ENCODE measurements around the gene PHTF2.

The PHTF2 gene

GRCh38 chr7:77913977-77914607 lies 115.5 kb downstream of the PHTF2 start:
- TF ChIP-seq, protein P1, sequence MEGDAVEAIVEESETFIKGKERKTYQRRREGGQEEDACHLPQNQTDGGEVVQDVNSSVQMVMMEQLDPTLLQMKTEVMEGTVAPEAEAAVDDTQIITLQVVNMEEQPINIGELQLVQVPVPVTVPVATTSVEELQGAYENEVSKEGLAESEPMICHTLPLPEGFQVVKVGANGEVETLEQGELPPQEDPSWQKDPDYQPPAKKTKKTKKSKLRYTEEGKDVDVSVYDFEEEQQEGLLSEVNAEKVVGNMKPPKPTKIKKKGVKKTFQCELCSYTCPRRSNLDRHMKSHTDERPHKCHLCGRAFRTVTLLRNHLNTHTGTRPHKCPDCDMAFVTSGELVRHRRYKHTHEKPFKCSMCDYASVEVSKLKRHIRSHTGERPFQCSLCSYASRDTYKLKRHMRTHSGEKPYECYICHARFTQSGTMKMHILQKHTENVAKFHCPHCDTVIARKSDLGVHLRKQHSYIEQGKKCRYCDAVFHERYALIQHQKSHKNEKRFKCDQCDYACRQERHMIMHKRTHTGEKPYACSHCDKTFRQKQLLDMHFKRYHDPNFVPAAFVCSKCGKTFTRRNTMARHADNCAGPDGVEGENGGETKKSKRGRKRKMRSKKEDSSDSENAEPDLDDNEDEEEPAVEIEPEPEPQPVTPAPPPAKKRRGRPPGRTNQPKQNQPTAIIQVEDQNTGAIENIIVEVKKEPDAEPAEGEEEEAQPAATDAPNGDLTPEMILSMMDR (IDR thresholded peaks at IDR 0.05; ENCODE audit: low read depth, low read length) = no peak
- TF ChIP-seq POLR2A (IDR thresholded peaks at IDR 0.05; ENCODE audit: extremely low read depth, insufficient read length) = no peak
- TF ChIP-seq MAX (IDR thresholded peaks at IDR 0.05; ENCODE audit: low read depth, low read length) = no peak
- TF ChIP-seq MYC (IDR thresholded peaks at IDR 0.05; ENCODE audit: low read depth, low read length) = no peak
- H3K4me3 ChIP-seq (ENCODE audit: low read depth, low read length) = no peak overlapping the region
- no peak for DNase-seq (ENCODE audit: low read depth)

DNA sequence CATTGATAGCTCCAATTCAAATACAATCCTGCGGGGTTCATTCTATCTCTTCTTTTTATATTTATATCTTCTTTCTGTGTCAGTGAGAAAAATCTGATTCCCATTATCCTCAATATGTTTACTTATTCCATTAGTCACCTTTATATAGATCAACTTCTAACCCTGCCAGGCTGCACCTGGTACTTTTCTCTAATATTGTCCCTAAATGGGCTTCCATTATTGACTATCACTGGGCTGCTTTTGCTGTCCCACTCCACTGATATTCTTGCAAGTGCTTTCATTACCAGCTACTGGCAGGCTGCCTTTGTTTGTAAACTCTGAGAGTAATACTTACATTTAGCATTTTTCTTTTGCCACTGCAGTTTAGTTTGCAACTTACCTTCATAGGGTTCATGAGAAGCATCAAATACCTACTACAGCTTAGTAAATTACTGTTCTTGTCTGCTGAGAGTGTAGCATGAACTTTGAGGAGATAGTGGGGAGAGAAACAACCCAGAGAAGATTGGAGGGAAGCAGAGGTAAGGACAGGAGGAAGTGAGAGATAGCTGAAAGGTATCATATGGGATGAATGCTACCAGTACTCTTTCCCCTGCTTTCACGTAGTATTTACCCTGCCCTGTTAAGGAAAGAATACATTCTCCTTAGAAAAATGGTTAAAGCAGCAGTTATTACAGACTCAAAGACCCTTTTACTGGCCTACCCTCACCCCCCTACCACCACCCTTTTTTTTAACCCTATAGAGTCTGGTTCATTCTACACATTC lies 119.1 kb downstream of the PHTF2 start:
- no peak for TF ChIP-seq MYC (IDR thresholded peaks at IDR 0.05; ENCODE audit: low read depth, low read length)
- no peak for TF ChIP-seq POLR2A (IDR thresholded peaks at IDR 0.05; ENCODE audit: extremely low read depth, insufficient read length)
- no peak for TF ChIP-seq MAX (IDR thresholded peaks at IDR 0.05; ENCODE audit: low read depth, low read length)
- TF ChIP-seq, protein P1 (IDR thresholded peaks at IDR 0.05; ENCODE audit: low read depth, low read length) = no peak
- H3K4me3 ChIP-seq (ENCODE audit: low read depth, low read length) = no peak overlapping the region
- DNase-seq (ENCODE audit: low read depth) = no peak

DNA sequence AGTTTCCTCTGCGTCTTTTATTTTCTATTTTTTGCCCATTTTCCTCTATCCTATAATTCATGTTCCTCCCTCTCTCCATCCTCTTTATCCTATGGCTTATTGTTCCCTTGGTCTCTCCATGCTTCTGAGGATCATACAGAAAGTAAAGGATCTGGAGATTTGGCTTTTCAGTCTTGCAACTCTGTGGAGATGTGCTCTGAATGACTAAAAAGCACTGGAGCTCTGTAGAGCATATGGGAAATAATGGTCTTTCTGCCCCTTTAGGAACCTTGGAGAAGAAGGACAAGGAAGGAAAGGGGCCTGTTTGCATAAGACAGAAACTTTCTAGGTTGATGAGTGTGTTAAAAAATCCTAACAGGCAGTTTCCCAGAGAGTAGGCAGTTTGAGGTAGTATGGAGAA lies 120.1 kb downstream of the PHTF2 start:
- TF ChIP-seq, protein P1 (IDR thresholded peaks at IDR 0.05; ENCODE audit: low read depth, low read length) = no peak
- TF ChIP-seq POLR2A (IDR thresholded peaks at IDR 0.05; ENCODE audit: extremely low read depth, insufficient read length) = no peak
- no peak for TF ChIP-seq MYC (IDR thresholded peaks at IDR 0.05; ENCODE audit: low read depth, low read length)
- TF ChIP-seq MAX (IDR thresholded peaks at IDR 0.05; ENCODE audit: low read depth, low read length) = no peak
- DNase-seq (ENCODE audit: low read depth) = no peak
- H3K4me3 ChIP-seq (ENCODE audit: low read depth, low read length) = no peak overlapping the region

DNA sequence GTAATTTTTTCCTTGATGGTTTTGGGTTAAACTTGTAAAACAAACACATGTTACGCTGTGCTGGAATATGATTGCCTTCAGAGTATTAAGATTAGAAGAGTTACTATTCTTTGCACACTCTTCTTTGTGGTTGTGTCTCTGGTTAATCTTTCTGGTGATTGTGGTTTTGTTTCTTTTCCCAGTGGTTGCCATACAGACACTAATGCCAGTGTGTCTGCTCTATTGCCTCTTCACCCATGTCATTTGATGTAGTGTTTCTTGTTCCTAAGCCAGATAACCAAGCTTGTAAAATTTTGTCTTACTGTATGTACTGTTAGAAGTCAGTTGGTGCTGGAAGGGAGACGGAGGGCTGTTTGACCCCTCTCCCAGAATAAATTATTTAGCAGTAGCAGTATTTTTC lies 124.8 kb downstream of the PHTF2 start:
- TF ChIP-seq POLR2A (IDR thresholded peaks at IDR 0.05; ENCODE audit: extremely low read depth, insufficient read length) (no peak), MYC (IDR thresholded peaks at IDR 0.05; ENCODE audit: low read depth, low read length) (no peak), MAX (IDR thresholded peaks at IDR 0.05; ENCODE audit: low read depth, low read length) (no peak)
- TF ChIP-seq, protein P1 (IDR thresholded peaks at IDR 0.05; ENCODE audit: low read depth, low read length) = no peak
- no peak overlapping the region for H3K4me3 ChIP-seq (ENCODE audit: low read depth, low read length)
- peak; percentile 36 for DNase-seq (ENCODE audit: low read depth)

GRCh38 chr7:77930496-77930895 lies 131.9 kb downstream of the PHTF2 start:
- TF ChIP-seq, protein P1 (IDR thresholded peaks at IDR 0.05; ENCODE audit: low read depth, low read length) = no peak
- TF ChIP-seq MAX (IDR thresholded peaks at IDR 0.05; ENCODE audit: low read depth, low read length) = no peak
- no peak for TF ChIP-seq MYC (IDR thresholded peaks at IDR 0.05; ENCODE audit: low read depth, low read length)
- no peak for TF ChIP-seq POLR2A (IDR thresholded peaks at IDR 0.05; ENCODE audit: extremely low read depth, insufficient read length)
- no peak for DNase-seq (ENCODE audit: low read depth)
- H3K4me3 ChIP-seq (ENCODE audit: low read depth, low read length) = no peak overlapping the region

Measured in NB4 (cell line).